Fibroblast of the aortic adventitia (primary cell): Measurements from ENCODE around the gene STK10. TPM values are rescaled to one million over a fixed set of nuclear protein-coding genes. Genes with fewer than 3 reads are reported as not detected.

Experiments
- DNase-seq: peaks from one replicate; pipeline ENCODE4 v3.0.0-alpha.2; 2010; ENCODE audit warnings: low read depth
- H3K4me3 ChIP-seq: 2 replicates; pipeline ENCODE4 v1.5.1; 2011; ENCODE audit warnings: low read depth, mild to moderate bottlenecking, control low read depth, low read length, moderate library complexity
- CTCF ChIP-seq: IDR thresholded peaks from 2 replicates; pipeline ENCODE4 v1.5.1; 2011; ENCODE audit warnings: mild to moderate bottlenecking, low read length, control low read depth, inconsistent platforms; ENCODE audit not compliant: insufficient read depth
- total RNA-seq: library from RNA; depleted of rRNA; stranded (reverse); fragments of >200 nt; gene quantifications from 2 replicates; pipeline ENCODE4 v1.2.3, GENCODE V29; 2012; ENCODE audit warnings: low replicate concordance

The STK10 gene
- total RNA-seq, 1 donor = 16.0 TPM

DNA sequence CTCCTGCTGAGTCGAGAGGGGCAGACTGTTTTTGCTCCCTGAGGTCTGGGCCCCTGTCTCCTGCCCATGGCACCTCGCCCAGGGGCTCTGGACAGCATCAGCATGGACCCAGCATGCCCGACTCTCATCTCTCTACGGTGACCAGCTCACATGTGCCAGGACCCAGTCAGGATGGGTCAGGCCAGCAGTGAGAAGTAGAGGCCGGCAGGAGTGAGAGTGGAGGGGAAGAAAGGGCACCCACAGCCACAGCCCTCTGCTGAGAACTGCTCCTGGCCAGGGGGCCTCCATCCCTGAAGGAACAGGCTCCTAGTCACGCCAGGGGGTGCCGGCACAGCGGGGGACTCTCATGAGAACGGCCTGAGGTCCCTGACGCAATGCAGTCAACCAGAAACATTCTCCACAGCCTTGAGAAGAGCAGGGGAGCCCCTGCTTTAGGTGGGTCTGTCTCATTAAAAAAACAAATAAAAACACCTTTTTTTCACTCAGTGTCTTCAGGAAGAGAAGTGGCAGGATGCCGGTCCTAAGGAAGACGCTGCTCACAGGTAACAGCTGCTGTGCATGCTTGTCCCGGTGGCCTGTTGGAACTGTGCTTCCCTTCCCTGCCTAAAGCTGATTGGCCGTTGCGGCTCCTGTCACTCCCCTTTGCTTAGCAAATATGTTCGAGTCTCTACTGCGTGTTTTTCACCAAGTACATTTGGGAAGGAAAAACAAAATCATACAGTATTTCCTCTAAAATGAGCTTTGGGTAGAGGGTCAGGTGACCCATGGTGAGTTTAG, 95.9 kb downstream of the STK10 start:
- DNase-seq = no peak
- no peak overlapping the region for H3K4me3 ChIP-seq
- no peak for TF ChIP-seq CTCF

DNA sequence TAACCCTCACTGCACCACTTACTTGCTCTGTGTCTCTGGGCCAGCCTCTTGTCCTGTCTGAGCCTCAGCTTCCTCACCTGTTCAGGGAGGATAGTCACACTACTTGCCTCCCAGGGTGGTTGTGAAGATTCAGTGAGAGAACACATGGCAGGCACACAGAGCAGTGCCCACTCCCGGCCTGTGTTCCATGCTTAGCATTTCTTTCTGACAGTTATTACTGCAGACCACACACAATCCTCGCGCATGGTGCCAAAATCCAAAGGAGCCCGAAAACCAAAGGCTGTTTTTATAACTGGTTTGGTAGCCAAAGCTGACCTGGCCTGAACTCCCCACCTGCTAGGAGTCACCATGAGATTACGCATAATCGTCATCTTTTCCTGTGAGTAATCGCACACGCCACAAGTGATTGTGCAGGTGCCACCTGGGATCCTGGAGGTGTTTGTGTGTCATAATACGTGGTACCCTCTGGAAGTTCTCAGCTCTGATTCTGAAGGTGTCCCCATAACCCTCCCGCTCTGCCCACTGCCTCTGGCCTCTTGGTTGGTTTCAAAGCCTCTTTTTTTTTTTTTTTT, 97.0 kb downstream of the STK10 start:
- TF ChIP-seq CTCF = no peak
- DNase-seq = no peak
- no peak overlapping the region for H3K4me3 ChIP-seq

- DNase-seq = no peak
These were observed 98.5 kb downstream of the STK10 start for GRCh38 chr5:172089298-172090117.

DNA sequence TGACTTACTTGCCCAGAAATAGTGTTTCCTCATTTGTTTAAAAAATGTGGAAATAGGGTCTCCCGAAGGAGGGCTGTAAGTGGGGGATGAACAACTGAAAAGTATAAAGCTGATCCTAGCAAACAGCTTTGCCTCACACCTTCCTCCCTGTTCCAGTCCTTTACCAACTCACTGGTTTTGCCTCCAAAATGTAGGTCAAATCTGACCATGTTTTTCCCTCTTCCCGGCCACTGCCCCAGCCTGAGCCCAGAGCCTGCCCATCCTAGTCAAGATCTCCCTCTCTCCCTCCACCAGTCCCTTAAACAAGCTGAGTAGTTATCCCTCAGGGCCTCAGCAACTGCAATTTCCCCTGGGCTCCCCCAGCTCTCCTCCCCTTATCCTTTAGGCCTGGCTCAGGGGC, 99.2 kb downstream of the STK10 start:
- TF ChIP-seq CTCF = no peak
- DNase-seq = no peak
- H3K4me3 ChIP-seq = no peak overlapping the region

More at GRCh38 chr5:172089298-172090117, 98.5 kb downstream of the STK10 start:
- TF ChIP-seq CTCF = no peak
- no peak overlapping the region for H3K4me3 ChIP-seq

GRCh38 chr5:172086194-172086975, 101.6 kb downstream of the STK10 start:
- TF ChIP-seq CTCF = no peak
- DNase-seq = no peak

GRCh38 chr5:172085738-172086137, 102.3 kb downstream of the STK10 start:
- H3K4me3 ChIP-seq = no peak overlapping the region
- TF ChIP-seq CTCF = no peak
- DNase-seq = no peak

More at GRCh38 chr5:172086194-172086975, 101.6 kb downstream of the STK10 start:
- H3K4me3 ChIP-seq = no peak overlapping the region
